K562 (cell line): ENCODE data around the gene STK17A. TPM values are rescaled to one million over a fixed set of nuclear protein-coding genes. Genes with fewer than 3 reads are reported as not detected.

Experiments
- ATAC-seq: fragments of 200-7000 bp; cut with Tn5 transposase; 3 replicates; pipeline ENCODE4 v1.9.1; 2020; ENCODE audit warnings: moderate library complexity
- BruUV-seq: library from RNA; stranded (reverse); fragments of 400-500 nt; replicated peaks from 2 replicates; lab custom pipeline; 2021; lab: Mats Ljungman, UMichigan
- CTCF ChIA-PET: fragments of 300-600 bp; formaldehyde crosslinking; extraction: SDS; loops from one replicate; lab custom pipeline; 2021; ENCODE audit warnings: low intra/inter-chr PET ratio; lab: Yijun Ruan, JAX
- POLR2A ChIA-PET: fragments of 300-600, 350-650 bp; sonication (Branson Sonifier 250); formaldehyde crosslinking; extraction: SDS; loops from one replicate; lab custom pipeline; 2021; ENCODE audit warnings: antibody characterized with exemption, inconsistent platforms; lab: Yijun Ruan, JAX
- DNase-seq, 4 experiments: peaks; one replicate each; pipeline versions ENCODE4 v3.0.0 to v3.0.0-alpha.2; 2011 to 2018; ENCODE audit warnings: low spot score in 3 of 4, mixed read lengths in 3 of 4; ENCODE audit errors: extremely low read depth in 1 of 4
- FAIRE-seq: peaks from 2 replicates; lab custom pipeline; 2011; peaks lifted over from hg19 to GRCh38; lab: Jason Lieb, UNC
- H2AFZ ChIP-seq: 2 replicates; pipeline ENCODE4 v1.6.0; 2011; ENCODE audit warnings: low read depth, low read length, control low read depth, inconsistent platforms
- H3K27ac ChIP-seq: fragments of 200-600 bp; 3 replicates; pipeline ENCODE4 v1.8.0; 2011; ENCODE audit warnings: low read depth, mild to moderate bottlenecking, control low read depth, inconsistent platforms, low read length, moderate library complexity, mixed read lengths; ENCODE audit errors: extremely low read depth
- H3K27me3 ChIP-seq, 2 experiments: fragments of 300-600 bp in 1 of 2; 2 replicates in 1 of 2; 3 replicates in 1 of 2; pipeline versions ENCODE4 v1.6.0 to v1.8.0; 2011; ENCODE audit warnings: inconsistent platforms in 2 of 2, low read length in 2 of 2, mild to moderate bottlenecking in 1 of 2, mixed read lengths in 1 of 2, moderate library complexity in 1 of 2; ENCODE audit not compliant: control insufficient read depth in 2 of 2, insufficient read depth in 2 of 2
- H3K36me3 ChIP-seq: fragments of 300-600 bp; 3 replicates; pipeline ENCODE4 v1.8.0; 2011; ENCODE audit warnings: mild to moderate bottlenecking, low read length, inconsistent platforms; ENCODE audit not compliant: control insufficient read depth, insufficient read depth
- H3K4me1 ChIP-seq, 2 experiments: fragments of 200-600 bp in 1 of 2; replicated peaks in 1 of 2; 2 replicates in 1 of 2; 3 replicates in 1 of 2; pipeline versions ENCODE4 v1.5.1 to v1.8.0; 2011; ENCODE audit warnings: inconsistent platforms in 2 of 2, low read length in 2 of 2, mild to moderate bottlenecking in 1 of 2, mixed read lengths in 1 of 2, moderate library complexity in 1 of 2; ENCODE audit not compliant: control insufficient read depth in 2 of 2, insufficient read depth in 2 of 2
- H3K4me2 ChIP-seq: 2 replicates; pipeline ENCODE4 v1.6.1; 2011; ENCODE audit warnings: low read length, control low read depth, inconsistent platforms, mixed read lengths; ENCODE audit not compliant: insufficient read depth
- H3K4me3 ChIP-seq: fragments of 200-600 bp; sonication (generic), shearing (Covaris generic); 2 replicates; pipeline ENCODE4 v1.5.1; 2016; ENCODE audit warnings: control low read depth, inconsistent platforms
- H3K79me2 ChIP-seq: fragments of 200-600 bp; 3 replicates; pipeline ENCODE4 v1.8.0; 2011; ENCODE audit warnings: low read length, inconsistent platforms; ENCODE audit not compliant: control insufficient read depth, insufficient read depth
- H3K9ac ChIP-seq, 2 experiments: 2 replicates each; pipeline versions ENCODE4 v1.6.0 to v1.6.1; 2011; ENCODE audit warnings: low read depth in 2 of 2, low read length in 2 of 2, control low read depth in 1 of 2, inconsistent platforms in 1 of 2, mild to moderate bottlenecking in 1 of 2, mixed read lengths in 1 of 2; ENCODE audit not compliant: insufficient read depth in 1 of 2
- H3K9me1 ChIP-seq: one replicate; pipeline ENCODE4 v1.6.0; 2011; ENCODE audit warnings: inconsistent platforms, mild to moderate bottlenecking, low read length, moderate library complexity; ENCODE audit not compliant: control insufficient read depth, insufficient read depth
- H3K9me3 ChIP-seq: replicated peaks from 2 replicates; pipeline ENCODE4 v1.5.1; 2011; ENCODE audit warnings: low read depth, low read length, inconsistent platforms; ENCODE audit not compliant: control insufficient read depth, insufficient read depth
- H4K20me1 ChIP-seq: replicated peaks from 2 replicates; pipeline ENCODE4 v1.6.1; 2011; ENCODE audit warnings: low read length, inconsistent platforms, mixed read lengths; ENCODE audit not compliant: control insufficient read depth, insufficient read depth
- FOXK2 ChIP-seq, 2 experiments: fragments of 450-650 bp; IDR thresholded peaks in 1 of 2; conservative IDR thresholded peaks in 1 of 2; 2 replicates each; pipeline ENCODE4 v1.6.1; 2016; ENCODE audit warnings: low read depth in 2 of 2, mild to moderate bottlenecking in 1 of 2
- GTF3C2 ChIP-seq: IDR thresholded peaks from 3 replicates; pipeline ENCODE4 v1.6.1; 2011; ENCODE audit warnings: borderline replicate concordance, mild to moderate bottlenecking, moderate library complexity; ENCODE audit not compliant: insufficient read length; ENCODE audit errors: extremely low read depth
- HNRNPUL1 ChIP-seq: fragments of 200-400 bp; formaldehyde crosslinking; IDR thresholded peaks from 2 replicates; pipeline ENCODE4 v1.6.1; 2017; ENCODE audit warnings: low read length
- REST ChIP-seq, 2 experiments: fragments of 450-650 bp; formaldehyde crosslinking in 1 of 2; IDR thresholded peaks; 2 replicates each; pipeline versions ENCODE4 v1.4.0 to v1.6.1; 2014 to 2020; ENCODE audit warnings: mild to moderate bottlenecking in 2 of 2, borderline replicate concordance in 1 of 2, low read depth in 1 of 2
- UBTF ChIP-seq, 2 experiments: IDR thresholded peaks; 2 replicates each; pipeline ENCODE4 v1.6.1; 2012; ENCODE audit warnings: improper control_type of control experiment in 2 of 2, low read depth in 2 of 2, low read length in 2 of 2, borderline replicate concordance in 1 of 2
- WGBS: fragments of 100-300 bp; shearing (Covaris generic); methylation state at CpG from one replicate; pipeline ENCODE4 v1.1.6; 2016; ENCODE audit warnings: low coverage, mixed read lengths; ENCODE audit not compliant: insufficient coverage; ENCODE audit errors: missing lambda C conversion rate; 5-methylcytosine and 5-hydroxymethylcytosine counted together
- in situ Hi-C: fragments of 300-500 bp; cut with MboI; formaldehyde crosslinking; loops from 4 replicates; pipeline ENCODE4 v1.15.0; 2018; ENCODE audit warnings: inconsistent platforms, mixed read lengths
- intact Hi-C: fragments of 100-400 bp; cut with micrococcal nuclease; formaldehyde crosslinking; loops from 2 replicates; pipeline ENCODE4 v1.14.2; 2022
- polyA plus RNA-seq, 8 experiments: library from polyadenylated mRNA; depleted of rRNA in 4 of 8; stranded (reverse) in 5 of 8; unstranded in 3 of 8; fragments of >200 nt; fragmentation: Nextera tagmentation in 2 of 8; fragmentation: Illumina TruSeq in 1 of 8; extraction: Ambion mirVana in 2 of 8; extraction: Trizol in 1 of 8; gene quantifications; 2 replicates each; pipeline versions ENCODE4 v1.2.1 to v1.2.3, GENCODE V29; 2011 to 2014; ENCODE audit warnings: inconsistent platforms in 1 of 8, missing spikeins in 1 of 8
- total RNA-seq, 7 experiments: library from RNA; depleted of rRNA in 6 of 7; stranded (reverse); fragments of >200 nt in 6 of 7; fragmentation: Illumina TruSeq in 2 of 7; extraction: Trizol in 2 of 7; gene quantifications; 2 replicates each; pipeline versions ENCODE4 v1.2.1 to v1.2.3, GENCODE V29; 2011 to 2021; ENCODE audit warnings: low replicate concordance in 1 of 7

The STK17A gene
- total and polyA plus RNA-seq, 9 of the 15 experiments (the other 6 are each of a cell fraction or from before 2014, with no cell fraction given) = 3.4 to 16.3 (median 13.2) TPM

- H3K9me1 ChIP-seq = no peaks in the 10 kb centered on the region
- H3K9ac ChIP-seq = no peak overlapping the region
- H4K20me1 ChIP-seq = no peaks in the 10 kb centered on the region
- WGBS = 75% methylated on average over 1 of the region's 1 CpG
- H3K27ac ChIP-seq = no peak overlapping the region
- no peak overlapping the region for H3K4me2 ChIP-seq
- CTCF ChIA-PET = no interaction called here
- no peak overlapping the region for H2AFZ ChIP-seq
- in situ Hi-C loops = no loop called here
- ATAC-seq (no peak), FAIRE-seq (no peak), DNase-seq (no peak)
- peaks cover 8% of the 10 kb centered on the region; the same call in 1 of the 3 replicates for H3K79me2 ChIP-seq
- H3K36me3 ChIP-seq = peaks cover 14% of the 10 kb centered on the region; the same call in 2 of the 3 replicates
- intact Hi-C loops = no loop called here
- no peak overlapping the region for H3K4me3 ChIP-seq
- H3K4me1 ChIP-seq = no peaks in the 10 kb centered on the region
- H3K27me3 ChIP-seq = no peaks in the 10 kb centered on the region
- H3K9me3 ChIP-seq = no peaks in the 10 kb centered on the region
- no TSS peak for BruUV-seq
- POLR2A ChIA-PET = interaction anchor here (0.5 to 1.7 kb wide), 4 partner anchors 12 to 120 kb away, joined by 3 to 5 read pairs (median 4); no protein-coding TSS in a partner anchor
- TF ChIP-seq FOXK2 (conservative IDR thresholded peaks at IDR 0.05 in 1 of 2, IDR thresholded peaks at IDR 0.05 in 1 of 2; ENCODE audit: low read depth in 2 of 2) (no peak), GTF3C2 (no peak), REST (IDR thresholded peaks at IDR 0.05; ENCODE audit: borderline replicate concordance) (no peak), REST (CRISPR knock-in tag; IDR thresholded peaks at IDR 0.05; ENCODE audit: low read depth) (no peak), UBTF (IDR thresholded peaks at IDR 0.05; ENCODE audit: borderline replicate concordance in 1 of 2, low read depth in 2 of 2, low read length in 2 of 2) (no peak), HNRNPUL1 (no peak)
Observed at GRCh38 chr7:43602256-43602655, 19.3 kb downstream of the STK17A start.
